ENCODE results near the gene DENND5B. TPM values are rescaled to one million over a fixed set of nuclear protein-coding genes. Genes with fewer than 3 reads are reported as not detected.
"Not testable (repeated sequence)": the region's sequence is repeated elsewhere in the genome, so short reads cannot be mapped to it uniquely, and the experiment has no call there.

Gene DENND5B
- total RNA-seq, 1 donor from 2014 or later = 42.9 TPM

GRCh38 chr12:31403099-31403607 lies 187.8 kb downstream of the DENND5B start:
- TF ChIP-seq, protein P1, sequence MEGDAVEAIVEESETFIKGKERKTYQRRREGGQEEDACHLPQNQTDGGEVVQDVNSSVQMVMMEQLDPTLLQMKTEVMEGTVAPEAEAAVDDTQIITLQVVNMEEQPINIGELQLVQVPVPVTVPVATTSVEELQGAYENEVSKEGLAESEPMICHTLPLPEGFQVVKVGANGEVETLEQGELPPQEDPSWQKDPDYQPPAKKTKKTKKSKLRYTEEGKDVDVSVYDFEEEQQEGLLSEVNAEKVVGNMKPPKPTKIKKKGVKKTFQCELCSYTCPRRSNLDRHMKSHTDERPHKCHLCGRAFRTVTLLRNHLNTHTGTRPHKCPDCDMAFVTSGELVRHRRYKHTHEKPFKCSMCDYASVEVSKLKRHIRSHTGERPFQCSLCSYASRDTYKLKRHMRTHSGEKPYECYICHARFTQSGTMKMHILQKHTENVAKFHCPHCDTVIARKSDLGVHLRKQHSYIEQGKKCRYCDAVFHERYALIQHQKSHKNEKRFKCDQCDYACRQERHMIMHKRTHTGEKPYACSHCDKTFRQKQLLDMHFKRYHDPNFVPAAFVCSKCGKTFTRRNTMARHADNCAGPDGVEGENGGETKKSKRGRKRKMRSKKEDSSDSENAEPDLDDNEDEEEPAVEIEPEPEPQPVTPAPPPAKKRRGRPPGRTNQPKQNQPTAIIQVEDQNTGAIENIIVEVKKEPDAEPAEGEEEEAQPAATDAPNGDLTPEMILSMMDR (IDR thresholded peaks at IDR 0.05; ENCODE audit: borderline replicate concordance) = peak; percentile 96
- DNase-seq = peak; percentile 18
- intact Hi-C loops (cut with micrococcal nuclease) = loop anchor here (2.0 kb wide), 1 partner anchor 234 kb away; no protein-coding TSS in a partner anchor
- H3K36me3 ChIP-seq = peaks cover 45% of the 10 kb centered on the region
- H3K27ac ChIP-seq (replicated peaks); H3K27me3 ChIP-seq (ENCODE audit: low read depth); H3K4me1 ChIP-seq; H3K4me3 ChIP-seq; H3K9me3 ChIP-seq (replicated peaks): not testable (repeated sequence)

GRCh38 chr12:31393004-31393550 lies 197.9 kb downstream of the DENND5B start:
- Histone ChIP-seq H3K36me3 (peaks cover 61% of the 10 kb centered on the region), H3K4me3 (no peak overlapping the region), H3K9me3 (replicated peaks) (no peaks in the 10 kb centered on the region), H3K27ac (replicated peaks) (no peak overlapping the region), H3K27me3 (ENCODE audit: low read depth) (no peaks in the 10 kb centered on the region), H3K4me1 (no peaks in the 10 kb centered on the region)
- intact Hi-C loops (cut with micrococcal nuclease) = no loop called here
- TF ChIP-seq, protein P1 (IDR thresholded peaks at IDR 0.05; ENCODE audit: borderline replicate concordance) = no peak
- no peak for DNase-seq

DNA sequence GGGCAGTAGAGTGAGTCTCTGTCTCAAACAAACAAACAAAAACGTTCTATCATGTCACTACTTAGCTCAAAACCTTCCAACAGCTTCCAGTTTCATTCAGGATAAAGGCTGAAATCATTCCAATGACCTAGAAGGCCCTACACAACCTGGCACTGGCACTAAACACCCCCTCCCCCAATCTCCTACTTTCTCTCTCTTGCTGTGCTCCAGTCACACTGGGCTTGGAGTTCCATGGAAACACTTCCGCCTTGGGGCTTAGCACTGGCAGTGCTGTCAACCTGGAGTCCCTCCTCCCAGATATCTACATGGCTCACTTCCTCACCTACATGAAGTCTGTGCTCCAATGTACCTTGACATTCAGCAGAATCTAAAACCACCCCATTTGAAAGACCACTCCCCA lies 199.9 kb downstream of the DENND5B start:
- H3K27ac ChIP-seq (replicated peaks) = no peak overlapping the region
- H3K9me3 ChIP-seq (replicated peaks) = no peaks in the 10 kb centered on the region
- H3K4me3 ChIP-seq = no peak overlapping the region
- intact Hi-C loops (cut with micrococcal nuclease) = no loop called here
- H3K27me3 ChIP-seq (ENCODE audit: low read depth) = no peaks in the 10 kb centered on the region
- peaks cover 60% of the 10 kb centered on the region for H3K36me3 ChIP-seq
- H3K4me1 ChIP-seq = no peaks in the 10 kb centered on the region
- DNase-seq = no peak
- TF ChIP-seq, protein P1 (IDR thresholded peaks at IDR 0.05; ENCODE audit: borderline replicate concordance) = no peak

DNA sequence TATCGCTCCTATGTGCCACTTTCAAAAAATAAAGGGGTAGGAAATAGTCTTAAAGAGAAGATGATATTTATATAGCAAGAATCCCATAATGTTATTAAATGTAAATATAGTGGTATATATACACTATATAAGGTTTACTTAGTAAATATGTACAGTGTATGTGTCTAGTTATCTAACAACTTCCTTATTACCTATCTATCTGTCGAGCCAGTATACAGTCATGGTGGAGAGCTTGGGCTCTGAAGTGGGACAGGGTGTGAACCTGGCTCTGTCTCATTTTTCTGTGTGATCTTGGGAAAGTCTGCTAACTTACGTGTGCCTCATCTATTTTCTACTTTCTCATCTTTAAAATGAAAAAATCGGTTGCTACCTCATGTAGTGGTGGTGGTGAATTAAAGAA lies 202.2 kb downstream of the DENND5B start:
- Histone ChIP-seq H3K27me3 (ENCODE audit: low read depth) (no peaks in the 10 kb centered on the region), H3K36me3 (peaks cover 64% of the 10 kb centered on the region), H3K27ac (replicated peaks) (no peak overlapping the region), H3K9me3 (replicated peaks) (no peaks in the 10 kb centered on the region), H3K4me1 (no peaks in the 10 kb centered on the region), H3K4me3 (no peak overlapping the region)
- no peak for DNase-seq
- intact Hi-C loops (cut with micrococcal nuclease) = no loop called here
- TF ChIP-seq, protein P1 (IDR thresholded peaks at IDR 0.05; ENCODE audit: borderline replicate concordance) = no peak

GRCh38 chr12:31387466-31387865 lies 203.5 kb downstream of the DENND5B start:
- H3K27ac ChIP-seq (replicated peaks) = no peak overlapping the region
- H3K9me3 ChIP-seq (replicated peaks) = no peaks in the 10 kb centered on the region
- H3K27me3 ChIP-seq (ENCODE audit: low read depth) = no peaks in the 10 kb centered on the region
- no peak for DNase-seq
- H3K4me1 ChIP-seq = no peaks in the 10 kb centered on the region
- H3K4me3 ChIP-seq = no peak overlapping the region
- intact Hi-C loops (cut with micrococcal nuclease) = no loop called here
- H3K36me3 ChIP-seq = peaks cover 62% of the 10 kb centered on the region
- TF ChIP-seq, protein P1 (IDR thresholded peaks at IDR 0.05; ENCODE audit: borderline replicate concordance) = no peak
